MM.1S (cell line): ENCODE measurements around the gene NCK1.

Experiments used
- CTCF ChIP-seq: fragments of 300-600 bp; sonication (generic); IDR thresholded peaks from 2 replicates; pipeline ENCODE4 v1.5.1; 2016; ENCODE audit warnings: antibody characterized with exemption, low read length, mixed read lengths
- EZH2 ChIP-seq: fragments of 300-600 bp; sonication (generic); optimal IDR thresholded peaks from 2 replicates; pipeline ENCODE3; 2017; ENCODE audit warnings: low read depth, mild to moderate bottlenecking, antibody characterized with exemption, low read length, mixed read lengths
- EZH2phosphoT487 ChIP-seq: fragments of 300-600 bp; sonication (generic); IDR thresholded peaks from 2 replicates; pipeline ENCODE4 v1.6.1; 2018; ENCODE audit warnings: antibody characterized with exemption, low read length

GRCh38 chr3:136835813-136836510 is 26.0 kb upstream of the NCK1 start:
- TF ChIP-seq EZH2phosphoT487 = no peak
- TF ChIP-seq CTCF = no peak
- TF ChIP-seq EZH2 = no peak
